Mesendoderm (in vitro differentiated cells): Measurements from ENCODE around the gene SAMD14.

Experiments
- DNase-seq: peaks from one replicate; pipeline ENCODE4 v3.0.0; 2013
- H2AK5ac ChIP-seq: 2 replicates; pipeline ENCODE4 v1.6.1; 2013; ENCODE audit warnings: low read length, inconsistent platforms
- H2BK120ac ChIP-seq: 2 replicates; pipeline ENCODE4 v1.6.1; 2013; ENCODE audit warnings: low read depth, mild to moderate bottlenecking, low read length, moderate library complexity, mixed read lengths
- H2BK15ac ChIP-seq: replicated peaks from 2 replicates; pipeline ENCODE4 v1.6.1; 2013; ENCODE audit warnings: low read depth, mild to moderate bottlenecking, moderate library complexity
- H2BK5ac ChIP-seq: 2 replicates; pipeline ENCODE4 v1.6.1; 2013; ENCODE audit warnings: low read length, inconsistent platforms
- H3K18ac ChIP-seq: 2 replicates; pipeline ENCODE4 v1.6.1; 2013; ENCODE audit warnings: mild to moderate bottlenecking, low read length, mixed read lengths
- H3K23ac ChIP-seq: one replicate; pipeline ENCODE4 v1.6.1; 2013; ENCODE audit warnings: low read length
- H3K27ac ChIP-seq: 2 replicates; pipeline ENCODE4 v1.5.1; 2013; ENCODE audit warnings: low read depth, mild to moderate bottlenecking, inconsistent platforms, low read length, moderate library complexity
- H3K27me3 ChIP-seq: 2 replicates; pipeline ENCODE4 v1.6.1; 2013; ENCODE audit warnings: low read length, control low read depth, mild to moderate bottlenecking, inconsistent platforms; ENCODE audit not compliant: insufficient read depth, poor library complexity
- H3K36me3 ChIP-seq: 2 replicates; pipeline ENCODE4 v1.6.1; 2013; ENCODE audit warnings: low read length, inconsistent platforms; ENCODE audit not compliant: control insufficient read depth, insufficient read depth
- H3K4ac ChIP-seq: one replicate; pipeline ENCODE4 v1.6.1; 2013; ENCODE audit warnings: low read depth, mild to moderate bottlenecking, low read length, moderate library complexity
- H3K4me1 ChIP-seq: 2 replicates; pipeline ENCODE4 v1.6.1; 2013; ENCODE audit warnings: low read depth, low read length, inconsistent platforms; ENCODE audit not compliant: control insufficient read depth
- H3K4me2 ChIP-seq: 2 replicates; pipeline ENCODE4 v1.6.1; 2013; ENCODE audit warnings: low read length
- H3K4me3 ChIP-seq: 2 replicates; pipeline ENCODE4 v1.5.1; 2013; ENCODE audit warnings: mild to moderate bottlenecking, low read length
- H3K56ac ChIP-seq: one replicate; pipeline ENCODE4 v1.6.1; 2013; ENCODE audit warnings: low read length
- H3K79me1 ChIP-seq: 2 replicates; pipeline ENCODE4 v1.6.1; 2013; ENCODE audit warnings: low read length, inconsistent platforms
- H3K79me2 ChIP-seq: 2 replicates; pipeline ENCODE4 v1.6.1; 2013; ENCODE audit warnings: mild to moderate bottlenecking, low read length; ENCODE audit not compliant: control insufficient read depth, insufficient read depth
- H3K9ac ChIP-seq: 2 replicates; pipeline ENCODE4 v1.6.1; 2013; ENCODE audit warnings: low read length, inconsistent platforms
- H4K5ac ChIP-seq: one replicate; pipeline ENCODE4 v1.6.1; 2013; ENCODE audit warnings: low read length
- H4K8ac ChIP-seq: one replicate; pipeline ENCODE4 v1.6.1; 2013; ENCODE audit warnings: low read depth, mild to moderate bottlenecking, control low read depth, low read length, moderate library complexity
- WGBS: extraction: QIAGEN DNeasy Blood & Tissue Kit; methylation state at CpG from one replicate; pipeline ENCODE4 v1.1.7; 2013; ENCODE audit warnings: low lambda C conversion rate, missing lambda C conversion rate; ENCODE audit not compliant: insufficient coverage; ENCODE audit errors: extremely low coverage; 5-methylcytosine and 5-hydroxymethylcytosine counted together

SAMD14 gene

DNA sequence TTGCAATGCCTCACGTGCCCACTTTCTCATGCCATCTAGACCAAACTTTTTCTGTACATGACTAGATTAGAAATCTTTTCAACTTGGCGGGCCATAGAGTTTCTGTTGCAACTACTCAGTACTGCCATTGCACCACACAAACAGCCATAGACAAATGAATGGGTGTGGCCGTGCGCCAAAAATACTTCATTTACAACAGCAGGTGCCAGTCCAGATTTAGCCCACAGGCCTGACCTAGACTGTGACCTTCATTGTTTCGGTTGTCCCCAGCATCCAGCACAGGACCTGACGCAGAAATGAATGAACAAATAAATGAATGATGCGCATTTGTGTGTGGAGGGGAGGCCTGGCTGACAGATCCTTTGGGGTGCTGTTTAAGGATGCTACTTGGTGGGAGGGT is 49.1 kb downstream of the SAMD14 start:
- Histone ChIP-seq H2BK120ac (no peak overlapping the region), H2AK5ac (no peak overlapping the region), H4K8ac (no peak overlapping the region), H3K23ac (no peak overlapping the region), H3K4me2 (no peak overlapping the region), H3K9ac (no peak overlapping the region), H2BK15ac (no peak overlapping the region), H3K27me3 (no peaks in the 10 kb centered on the region), H4K5ac (no peak overlapping the region), H3K27ac (no peak overlapping the region), H3K36me3 (no peaks in the 10 kb centered on the region), H3K18ac (no peak overlapping the region), H3K56ac (no peak overlapping the region), H3K4me1 (no peaks in the 10 kb centered on the region), H3K79me2 (no peaks in the 10 kb centered on the region), H2BK5ac (no peak overlapping the region), H3K4ac (no peak overlapping the region), H3K4me3 (no peak overlapping the region), H3K79me1 (no peaks in the 10 kb centered on the region)
- WGBS, result no CpG with 5 or more reads among the region's 7 CpGs
- DNase-seq, result no peak

DNA sequence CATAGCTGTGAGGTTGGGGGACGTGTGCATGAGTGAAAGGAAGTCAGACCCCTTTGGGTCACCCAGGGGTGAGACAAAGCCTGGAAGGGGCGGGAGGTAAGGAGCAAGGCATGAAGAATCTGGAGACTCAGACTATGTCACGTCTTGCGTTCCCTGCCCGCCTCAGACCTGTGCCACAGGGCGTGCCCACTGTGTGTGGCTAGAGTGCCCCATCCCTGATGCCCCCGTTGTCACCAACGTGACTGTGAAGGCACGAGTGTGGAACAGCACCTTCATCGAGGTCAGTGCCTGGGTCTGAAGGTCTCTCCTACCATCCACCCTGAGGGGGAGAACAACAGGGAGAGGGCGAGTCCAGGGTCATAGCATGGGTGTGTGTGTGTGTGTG is 49.9 kb downstream of the SAMD14 start:
- H2BK120ac ChIP-seq, result no peak overlapping the region
- H4K5ac ChIP-seq, result no peak overlapping the region
- no peak overlapping the region for H3K4me3 ChIP-seq
- H3K36me3 ChIP-seq, result no peaks in the 10 kb centered on the region
- H2AK5ac ChIP-seq, result no peak overlapping the region
- H3K23ac ChIP-seq, result no peak overlapping the region
- no peak overlapping the region for H2BK5ac ChIP-seq
- H4K8ac ChIP-seq, result no peak overlapping the region
- no peak overlapping the region for H3K4ac ChIP-seq
- H3K9ac ChIP-seq, result no peak overlapping the region
- no peaks in the 10 kb centered on the region for H3K4me1 ChIP-seq
- H3K79me2 ChIP-seq, result no peaks in the 10 kb centered on the region
- H3K56ac ChIP-seq, result no peak overlapping the region
- H3K79me1 ChIP-seq, result no peaks in the 10 kb centered on the region
- H3K4me2 ChIP-seq, result no peak overlapping the region
- no peak for DNase-seq
- H2BK15ac ChIP-seq, result no peak overlapping the region
- no CpG with 5 or more reads among the region's 11 CpGs for WGBS
- H3K27ac ChIP-seq, result no peak overlapping the region
- H3K27me3 ChIP-seq, result no peaks in the 10 kb centered on the region
- H3K18ac ChIP-seq, result no peak overlapping the region

DNA sequence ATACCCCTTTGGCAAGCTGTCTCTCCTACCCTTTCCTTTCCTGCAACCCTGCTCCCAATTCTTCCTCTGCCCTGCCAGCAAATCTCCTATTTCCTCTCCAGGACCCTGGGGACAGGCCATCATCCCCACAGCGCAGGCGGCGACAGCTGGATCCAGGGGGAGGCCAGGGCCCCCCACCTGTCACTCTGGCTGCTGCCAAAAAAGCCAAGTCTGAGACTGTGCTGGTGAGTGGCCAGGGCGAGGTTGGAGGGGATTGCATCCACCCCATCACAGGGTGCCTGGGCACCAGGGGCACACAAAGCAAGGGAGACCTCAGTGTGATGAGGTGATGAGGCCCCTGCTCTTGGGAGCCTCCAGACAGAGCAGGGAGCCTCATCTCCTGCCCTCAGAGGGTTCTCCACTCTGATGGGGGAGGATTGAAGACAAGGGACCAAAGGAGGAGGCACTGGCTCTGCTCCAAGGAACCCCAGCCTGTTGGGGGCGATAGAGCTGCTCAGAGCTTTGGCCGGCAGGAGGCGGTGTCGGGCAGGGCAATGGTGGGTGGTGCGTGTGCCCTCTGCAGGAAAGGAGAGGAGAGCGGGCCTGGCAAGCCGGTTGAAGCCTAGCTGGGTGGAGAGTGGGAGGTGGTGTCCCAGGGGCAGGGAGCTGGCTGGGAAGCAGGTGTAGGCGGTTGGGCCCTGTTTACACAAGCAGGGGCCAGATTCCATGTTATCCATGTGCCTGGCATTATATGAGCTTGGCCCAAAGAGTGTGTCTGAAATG is 50.4 kb downstream of the SAMD14 start:
- peak; percentile 80 for DNase-seq

DNA sequence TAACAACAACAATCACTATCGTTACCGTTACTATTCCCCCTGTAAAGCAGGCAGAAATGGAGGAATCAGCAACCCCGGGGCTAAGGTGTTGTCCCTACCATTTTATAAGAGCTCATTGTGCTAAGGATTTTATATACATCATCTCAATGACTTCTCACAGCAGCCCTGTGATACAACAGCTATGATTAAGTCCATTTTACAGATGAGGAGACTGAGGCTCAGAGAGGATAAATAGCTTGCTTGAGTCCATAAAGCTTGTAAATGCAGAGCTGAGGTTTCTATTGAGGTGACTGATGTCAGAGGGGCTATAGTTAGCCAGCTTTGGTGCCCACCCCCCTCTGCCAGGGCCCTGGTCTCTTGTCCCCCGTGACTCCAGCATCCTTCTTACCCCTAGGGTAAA is 51.5 kb downstream of the SAMD14 start:
- Histone ChIP-seq H3K27me3 (no peaks in the 10 kb centered on the region), H3K9ac (no peak overlapping the region), H3K4me3 (no peak overlapping the region), H3K23ac (no peak overlapping the region), H4K8ac (no peak overlapping the region), H3K18ac (no peak overlapping the region), H2AK5ac (no peak overlapping the region), H3K4me2 (no peak overlapping the region), H3K56ac (no peak overlapping the region), H3K36me3 (no peaks in the 10 kb centered on the region), H4K5ac (no peak overlapping the region), H2BK15ac (no peak overlapping the region), H2BK5ac (no peak overlapping the region), H3K4me1 (no peaks in the 10 kb centered on the region), H3K79me2 (no peaks in the 10 kb centered on the region), H2BK120ac (no peak overlapping the region), H3K79me1 (no peaks in the 10 kb centered on the region), H3K27ac (no peak overlapping the region), H3K4ac (no peak overlapping the region)
- no CpG with 5 or more reads among the region's 4 CpGs for WGBS
- DNase-seq, result no peak

More for the DNA sequence above, 50.4 kb downstream of the SAMD14 start:
- no peaks in the 10 kb centered on the region for H3K36me3 ChIP-seq
- no peak overlapping the region for H4K5ac ChIP-seq
- H3K27me3 ChIP-seq, result no peaks in the 10 kb centered on the region
- no peak overlapping the region for H3K4ac ChIP-seq
- no peak overlapping the region for H4K8ac ChIP-seq
- WGBS, result no CpG with 5 or more reads among the region's 12 CpGs
- no peak overlapping the region for H3K23ac ChIP-seq
- no peak overlapping the region for H3K56ac ChIP-seq
- H2BK120ac ChIP-seq, result no peak overlapping the region
- no peak overlapping the region for H2BK15ac ChIP-seq
- H2BK5ac ChIP-seq, result no peak overlapping the region
- H3K4me2 ChIP-seq, result no peak overlapping the region
- H3K4me3 ChIP-seq, result no peak overlapping the region
- no peaks in the 10 kb centered on the region for H3K79me1 ChIP-seq
- H3K4me1 ChIP-seq, result no peaks in the 10 kb centered on the region
- no peak overlapping the region for H3K27ac ChIP-seq
- H3K9ac ChIP-seq, result no peak overlapping the region
- no peak overlapping the region for H2AK5ac ChIP-seq
- H3K18ac ChIP-seq, result no peak overlapping the region
- H3K79me2 ChIP-seq, result no peaks in the 10 kb centered on the region

DNA sequence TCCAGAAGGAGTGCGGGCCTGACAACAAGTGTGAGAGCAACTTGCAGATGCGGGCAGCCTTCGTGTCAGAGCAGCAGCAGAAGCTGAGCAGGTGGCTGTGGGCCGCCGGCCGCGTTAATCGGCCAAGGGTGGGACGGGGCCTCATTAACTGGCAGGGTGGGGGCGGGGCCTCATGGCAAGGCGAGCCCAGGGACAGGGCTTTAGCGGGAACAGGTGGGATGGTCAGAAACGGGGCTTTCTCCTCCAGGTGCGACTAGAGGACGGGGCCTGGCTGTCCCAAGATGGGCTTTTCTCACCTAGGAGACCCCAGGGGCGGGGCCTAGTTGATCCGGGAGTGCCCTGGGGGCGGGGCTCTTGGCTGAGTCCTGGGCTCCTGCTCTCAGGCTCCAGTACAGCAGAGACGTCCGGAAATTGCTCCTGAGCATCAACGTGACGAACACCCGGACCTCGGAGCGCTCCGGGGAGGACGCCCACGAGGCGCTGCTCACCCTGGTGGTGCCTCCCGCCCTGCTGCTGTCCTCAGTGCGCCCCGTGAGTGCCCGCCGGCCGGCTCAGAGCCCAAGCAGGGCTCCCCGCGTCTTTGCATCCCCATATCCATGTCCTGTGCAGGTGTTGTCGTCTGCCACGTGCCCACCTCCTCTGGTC is 53.2 kb downstream of the SAMD14 start:
- peak; percentile 16 for DNase-seq
- no peaks in the 10 kb centered on the region for H3K79me2 ChIP-seq
- H3K9ac ChIP-seq, result no peak overlapping the region
- H3K4ac ChIP-seq, result no peak overlapping the region
- no peak overlapping the region for H3K56ac ChIP-seq
- no peak overlapping the region for H2BK120ac ChIP-seq
- no peak overlapping the region for H2AK5ac ChIP-seq
- no peak overlapping the region for H4K5ac ChIP-seq
- no peaks in the 10 kb centered on the region for H3K79me1 ChIP-seq
- H3K23ac ChIP-seq, result no peak overlapping the region
- H4K8ac ChIP-seq, result no peak overlapping the region
- no peak overlapping the region for H2BK5ac ChIP-seq
- no CpG with 5 or more reads among the region's 39 CpGs for WGBS
- H3K27ac ChIP-seq, result no peak overlapping the region
- H3K27me3 ChIP-seq, result no peaks in the 10 kb centered on the region
- H3K4me3 ChIP-seq, result no peak overlapping the region
- no peaks in the 10 kb centered on the region for H3K4me1 ChIP-seq
- H3K36me3 ChIP-seq, result no peaks in the 10 kb centered on the region
- H3K4me2 ChIP-seq, result no peak overlapping the region
- no peak overlapping the region for H2BK15ac ChIP-seq
- H3K18ac ChIP-seq, result no peak overlapping the region
